HG02981 (cell line): Measurements from ENCODE around the gene NFKBIE.

Source experiments
- ATAC-seq: cut with Tn5 transposase; IDR thresholded peaks from one replicate; pipeline ENCODE4 v1.9.1; 2021; ENCODE audit warnings: mild to moderate bottlenecking, moderate library complexity; ENCODE audit not compliant: unreplicated experiment

Gene NFKBIE

GRCh38 chr6:44229376-44230033 lies 35.8 kb downstream of the NFKBIE start:
- no peak for ATAC-seq

GRCh38 chr6:44228836-44229235 lies 36.5 kb downstream of the NFKBIE start:
- ATAC-seq, result no peak

DNA sequence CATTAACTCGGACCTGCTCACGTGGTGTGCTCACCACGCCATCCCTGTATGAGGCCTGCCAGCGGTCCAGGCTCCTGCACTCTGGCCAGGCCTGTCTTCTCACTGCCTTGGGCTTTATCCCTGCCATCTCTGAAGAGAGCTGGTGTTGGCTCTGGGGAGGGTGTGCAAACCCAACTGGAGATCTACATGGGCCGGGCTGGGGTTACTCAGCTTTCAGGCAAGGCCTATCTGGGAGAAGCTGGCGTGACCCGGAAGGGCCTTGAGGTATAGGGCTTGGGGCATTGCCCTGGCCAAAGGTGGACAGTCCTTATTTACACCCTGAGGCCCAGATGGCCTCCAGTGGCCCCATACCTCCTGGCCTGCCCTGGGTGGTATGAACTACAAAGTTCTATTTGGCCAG lies 36.9 kb downstream of the NFKBIE start:
- ATAC-seq, result no peak

DNA sequence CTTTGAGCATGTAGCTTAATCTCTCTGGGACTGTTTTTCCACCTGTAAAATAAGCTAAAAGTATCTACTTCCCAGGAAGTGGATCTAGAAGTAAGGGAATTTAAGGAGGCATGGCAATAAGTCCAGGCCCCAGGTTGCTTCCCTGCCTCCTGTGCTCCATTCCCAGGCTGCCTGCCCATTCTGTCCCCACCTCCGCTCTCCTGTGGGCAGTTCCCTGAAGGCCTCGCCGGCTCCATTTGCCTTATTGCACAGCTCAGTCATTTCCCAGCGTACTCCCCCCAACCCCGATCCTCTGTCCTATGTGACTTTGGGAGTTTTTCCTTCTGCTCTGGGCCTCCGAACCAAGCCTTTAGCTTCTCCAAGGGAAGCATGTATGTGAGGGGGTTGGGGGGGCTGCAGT lies 37.3 kb downstream of the NFKBIE start:
- no peak for ATAC-seq

DNA sequence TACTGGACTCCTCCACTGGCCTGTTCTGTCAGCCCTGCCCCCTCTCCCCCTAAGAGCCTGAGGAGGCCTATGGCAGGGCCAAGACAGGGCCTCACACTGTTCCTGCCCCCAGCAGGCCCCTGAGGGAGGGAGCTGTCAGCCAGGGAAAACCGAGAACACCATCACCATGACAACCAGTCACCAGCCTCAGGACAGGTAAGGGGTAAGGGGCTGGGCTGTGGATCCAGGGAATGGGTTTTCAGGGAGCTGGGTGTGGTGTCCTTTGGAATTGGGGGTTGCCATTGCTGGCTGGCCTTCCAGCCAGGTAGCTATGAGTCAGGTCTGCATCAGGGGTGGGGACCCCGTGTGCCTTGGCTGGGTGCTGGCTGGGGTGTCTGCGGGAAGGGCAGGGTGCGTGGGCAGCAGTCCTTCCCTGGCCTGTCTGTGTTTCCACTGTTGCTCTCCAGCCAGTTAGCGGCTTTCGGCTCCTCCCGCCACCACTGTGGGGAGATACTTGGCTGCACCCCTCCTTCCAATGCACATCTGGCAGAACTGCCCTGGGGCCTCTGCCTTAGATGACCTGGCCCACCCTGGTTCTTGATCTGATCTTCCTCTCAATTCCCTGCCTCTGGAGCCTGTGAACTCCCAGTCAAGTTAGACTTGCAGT lies 38.1 kb downstream of the NFKBIE start:
- ATAC-seq, result no peak

DNA sequence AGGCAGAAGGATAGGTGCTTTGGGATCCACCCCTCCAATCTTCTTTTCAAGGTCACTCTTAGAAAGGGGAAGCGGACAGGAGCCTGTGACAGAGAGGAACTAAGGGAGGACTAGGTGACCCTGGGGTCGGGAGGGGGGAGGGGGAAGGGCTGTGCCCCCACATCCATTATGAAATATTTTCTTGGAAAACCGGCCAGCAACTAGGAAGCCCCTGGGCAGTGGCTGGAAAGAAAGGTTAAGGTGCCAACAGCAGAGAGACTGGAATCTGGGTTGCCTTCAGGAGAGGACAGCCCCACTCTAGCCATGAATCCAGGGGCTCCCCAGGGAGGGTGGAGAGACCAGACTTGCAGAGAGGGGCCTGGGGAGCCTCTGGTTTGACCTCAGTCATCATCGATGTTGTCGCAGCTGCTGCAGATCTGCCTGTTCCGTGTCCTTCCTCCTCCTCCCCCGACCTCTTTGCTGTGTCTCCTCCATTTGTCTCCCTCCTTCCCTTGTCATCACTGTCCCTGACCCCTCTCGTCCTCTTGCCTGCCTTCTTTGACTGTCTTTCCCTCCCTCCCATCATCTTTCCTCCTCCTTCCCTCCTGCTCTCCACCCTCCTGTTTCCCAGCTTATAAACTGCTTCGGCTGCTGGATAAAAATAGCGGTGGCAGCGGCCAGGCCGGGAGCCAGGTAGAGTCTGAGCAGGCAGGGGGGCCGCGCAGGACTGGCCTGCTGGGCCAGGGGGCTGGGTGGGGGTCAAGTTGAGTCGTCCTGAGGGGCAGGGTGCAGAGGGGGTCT lies 38.8 kb downstream of the NFKBIE start:
- no peak for ATAC-seq

DNA sequence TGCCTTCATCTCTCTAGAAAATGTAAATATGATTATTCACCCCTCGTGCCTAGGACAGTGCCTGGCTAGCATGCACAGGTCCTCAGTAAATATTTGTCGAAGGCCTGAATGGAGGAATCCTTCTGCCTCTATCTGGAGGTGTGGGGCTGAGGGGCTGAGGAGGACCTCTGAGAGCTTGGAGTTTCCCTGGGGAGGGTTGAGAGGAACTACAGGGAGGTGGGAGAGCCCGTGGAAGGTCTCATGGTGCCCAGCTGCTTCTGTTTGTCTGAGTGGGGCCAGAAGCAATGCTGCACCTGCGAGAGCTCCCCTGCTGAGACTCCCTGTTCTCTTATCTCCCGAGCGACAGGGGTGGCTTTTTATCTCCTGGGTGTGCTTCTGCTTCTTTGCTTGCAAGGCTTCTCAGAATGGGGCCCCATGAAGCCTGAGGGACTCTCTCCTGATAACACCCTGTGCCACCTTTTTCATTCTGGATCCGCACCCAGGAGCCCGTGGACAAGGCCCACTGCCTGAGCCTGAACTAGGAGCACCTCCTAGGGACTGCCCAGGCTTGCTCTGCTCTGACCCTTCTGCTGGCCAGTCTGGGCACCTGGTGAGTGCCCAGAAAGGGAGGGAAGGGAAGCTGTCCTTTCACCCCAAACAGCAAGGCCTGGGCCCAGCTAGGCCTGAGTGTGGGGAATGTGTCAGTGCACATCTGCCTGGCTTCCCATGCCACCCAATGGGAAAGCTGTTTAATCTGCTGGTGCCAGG lies 39.6 kb downstream of the NFKBIE start:
- no peak for ATAC-seq

- no peak for ATAC-seq
These were observed 40.4 kb downstream of the NFKBIE start for GRCh38 chr6:44224965-44225305.

DNA sequence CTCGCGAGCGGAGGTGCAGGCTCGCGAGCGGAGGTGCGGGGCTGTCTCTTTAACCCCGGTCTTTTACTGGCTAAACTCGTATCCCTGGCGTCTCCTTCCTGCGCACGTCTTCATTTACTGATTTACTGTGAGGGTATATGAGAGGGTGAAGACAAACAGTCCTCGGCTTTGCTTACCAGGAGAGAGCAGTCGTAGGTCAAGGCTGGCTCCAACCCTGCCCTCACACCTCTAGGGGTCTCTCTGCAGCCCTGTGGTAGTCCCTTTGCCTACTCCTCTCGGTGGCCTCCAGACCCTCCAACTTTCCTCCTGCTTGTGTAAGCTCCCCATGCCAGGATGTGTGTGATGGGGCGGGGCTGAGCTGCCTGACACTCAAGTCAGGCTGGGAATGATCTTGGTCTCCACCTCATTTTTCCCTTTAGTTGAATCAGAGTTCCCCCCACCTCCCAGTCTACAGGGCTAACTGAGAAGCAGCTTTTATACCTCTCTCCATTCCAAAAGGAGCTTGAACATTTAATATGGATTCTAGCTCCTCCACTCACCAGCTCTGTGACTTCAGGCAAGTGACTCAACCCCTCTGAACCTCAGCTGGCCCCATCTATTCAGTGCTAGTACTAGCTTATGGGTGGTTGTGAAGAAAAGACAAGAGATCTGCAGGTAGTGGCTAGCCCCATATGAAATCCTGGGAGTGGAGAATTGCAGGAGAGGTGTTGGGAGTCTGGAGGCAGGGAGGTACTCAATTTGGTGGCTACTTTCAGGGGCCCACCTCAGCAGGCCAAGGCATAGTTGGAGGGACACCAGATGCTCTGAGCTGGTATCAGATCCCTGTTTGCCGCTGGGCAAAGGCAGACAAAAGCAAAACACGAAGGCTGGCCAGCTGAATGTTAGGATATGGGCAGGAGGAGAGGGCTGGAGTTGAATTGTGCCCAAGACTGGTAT lies 41.1 kb downstream of the NFKBIE start:
- peak; percentile 10 for ATAC-seq

GRCh38 chr6:44223319-44224028 lies 41.9 kb downstream of the NFKBIE start, which contains the start of gene SLC29A1:
Gene SLC29A1 (plus strand): TSS chr6:44223595. CDS start chr6:44227314, 3,719 bp downstream.
- ATAC-seq, result peak; percentile 46

DNA sequence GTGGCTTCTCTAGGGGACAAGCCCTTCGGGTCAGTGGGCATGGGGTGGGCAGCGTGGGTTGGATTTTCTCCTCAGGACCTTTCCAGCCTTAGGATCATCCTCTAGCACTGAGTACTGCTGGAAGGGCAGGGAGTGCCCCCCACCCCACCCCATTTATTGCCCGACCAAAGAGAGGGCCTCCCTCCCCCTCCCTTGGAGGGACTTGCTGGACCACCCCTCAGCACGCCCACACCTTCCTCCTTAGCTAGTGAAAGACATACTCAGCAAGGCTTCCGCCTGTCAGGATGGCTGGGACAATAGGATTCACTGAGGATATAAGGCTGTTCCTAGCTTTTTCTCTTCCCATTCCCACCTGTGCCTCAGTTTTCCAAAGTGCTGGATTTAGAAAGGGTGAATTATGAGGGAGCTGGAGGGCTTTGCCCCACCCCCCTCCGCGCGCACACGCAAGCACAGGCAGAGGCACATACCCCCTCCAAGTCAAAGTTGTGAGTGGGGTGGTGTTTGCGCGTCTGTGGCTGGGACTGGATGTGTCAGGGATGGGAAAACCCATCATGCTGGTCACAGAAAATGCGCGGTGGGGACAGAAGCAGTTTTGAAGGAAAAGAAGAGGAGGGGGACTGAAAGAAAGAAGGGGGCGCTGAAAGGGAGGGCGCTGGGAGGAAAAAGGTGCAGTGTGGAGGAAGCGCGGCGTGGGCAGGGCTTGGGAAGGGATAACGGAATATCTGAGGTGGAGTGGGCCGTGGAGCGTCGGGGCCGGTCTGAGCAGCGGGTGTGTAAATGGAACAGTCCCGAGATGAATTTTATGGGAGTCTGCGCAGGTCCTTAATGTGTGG lies 42.6 kb downstream of the NFKBIE start:
- ATAC-seq, result peak; percentile 1

DNA sequence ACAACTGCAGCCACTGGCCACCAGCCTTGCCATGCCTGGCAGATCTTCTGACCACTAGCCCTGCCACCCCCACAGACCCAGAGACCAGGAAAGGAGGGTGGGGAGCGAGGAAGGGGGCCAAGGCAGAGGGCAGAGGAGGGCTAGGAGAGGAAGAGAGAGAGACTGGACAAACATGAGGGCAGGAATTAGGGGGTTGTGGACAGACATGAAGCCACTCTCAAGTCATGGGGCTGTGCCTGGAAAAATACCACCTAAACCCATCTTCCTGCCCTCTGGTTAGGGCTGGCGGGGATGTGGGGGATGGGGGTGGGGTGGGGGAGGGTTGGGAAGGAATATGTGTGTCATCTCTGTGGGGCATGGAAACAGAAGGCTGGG lies 43.4 kb downstream of the NFKBIE start:
- ATAC-seq, result no peak

DNA sequence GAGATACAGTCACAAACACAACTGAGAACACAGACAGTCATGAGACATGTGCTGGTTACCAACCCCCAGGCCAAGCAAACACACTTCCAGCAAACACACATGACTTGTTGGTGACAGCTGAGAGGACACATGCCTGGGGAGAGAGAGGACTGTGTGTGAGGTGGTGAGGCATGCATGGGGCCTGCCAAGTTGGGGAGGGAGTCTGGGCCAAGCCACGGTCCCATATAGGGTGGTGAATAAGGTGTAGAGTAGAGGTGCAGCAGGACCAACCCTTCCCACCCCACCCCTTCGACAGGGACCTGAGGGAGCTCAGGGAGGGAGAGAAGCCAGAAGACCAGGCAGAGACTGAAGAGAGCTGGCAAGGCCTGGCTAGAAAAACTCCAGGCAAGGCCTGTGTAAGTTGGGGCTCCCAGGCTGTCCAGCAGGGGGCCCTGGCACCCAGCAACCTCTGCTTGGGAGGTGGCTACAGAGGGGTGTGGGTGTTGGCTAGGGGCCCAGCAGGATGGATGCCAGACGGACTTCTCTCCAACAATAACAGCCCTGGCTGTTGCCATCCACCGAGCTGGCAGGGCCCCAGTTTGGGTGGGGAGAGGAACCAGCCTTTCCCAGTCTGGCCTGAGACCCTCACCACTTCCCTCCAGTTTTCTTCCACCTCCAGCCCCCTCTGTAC lies 43.9 kb downstream of the NFKBIE start:
- ATAC-seq, result peak; percentile 42

- ATAC-seq, result no peak
These were observed 44.4 kb downstream of the NFKBIE start for GRCh38 chr6:44220913-44221290.

DNA sequence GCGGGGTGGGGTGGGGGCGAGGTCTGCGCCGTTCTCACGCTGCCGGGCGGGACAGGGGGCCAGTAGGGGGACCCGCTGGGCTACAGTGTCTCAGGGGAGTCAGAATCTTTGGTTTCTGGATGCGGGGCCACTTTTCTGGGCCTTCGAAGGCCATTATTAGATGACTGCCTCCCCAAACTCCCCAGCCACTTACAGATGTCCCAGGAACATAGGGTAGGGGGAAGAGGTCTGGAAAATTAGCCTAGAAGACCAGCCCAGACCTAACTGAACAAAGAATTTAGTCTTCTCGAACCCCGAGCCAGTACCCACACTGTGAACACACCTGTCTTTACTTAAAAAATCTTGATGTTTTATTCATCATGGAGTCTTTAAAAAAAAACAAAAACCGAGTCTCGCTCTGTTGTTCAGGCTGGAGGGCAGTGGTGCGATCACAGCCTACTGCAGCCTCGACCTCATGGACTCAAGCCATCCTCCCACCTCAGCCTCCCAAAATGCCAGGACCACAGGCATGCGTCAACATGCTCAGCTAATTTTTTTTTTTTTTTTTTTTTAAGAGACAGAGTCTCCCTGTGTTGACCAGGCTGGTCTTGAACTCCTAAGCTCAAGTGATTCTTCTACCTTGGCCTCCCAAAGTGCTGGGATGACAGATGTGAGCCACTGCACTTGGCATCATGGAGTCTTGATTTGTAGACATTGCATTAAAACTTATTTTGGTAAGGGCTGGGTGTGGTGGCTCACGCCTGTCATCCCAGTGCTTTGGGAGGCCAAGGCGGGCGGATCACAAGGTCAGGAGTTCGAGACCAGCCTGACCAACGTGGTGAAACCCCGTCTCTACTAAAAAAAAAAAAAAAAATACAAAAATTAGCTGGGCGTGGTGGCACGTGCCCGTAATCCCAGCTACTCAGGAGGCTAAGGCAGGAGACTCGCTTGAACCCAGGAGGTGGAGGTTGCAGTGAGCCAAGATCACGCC lies 45.3 kb downstream of the NFKBIE start:
- ATAC-seq, result no peak

DNA sequence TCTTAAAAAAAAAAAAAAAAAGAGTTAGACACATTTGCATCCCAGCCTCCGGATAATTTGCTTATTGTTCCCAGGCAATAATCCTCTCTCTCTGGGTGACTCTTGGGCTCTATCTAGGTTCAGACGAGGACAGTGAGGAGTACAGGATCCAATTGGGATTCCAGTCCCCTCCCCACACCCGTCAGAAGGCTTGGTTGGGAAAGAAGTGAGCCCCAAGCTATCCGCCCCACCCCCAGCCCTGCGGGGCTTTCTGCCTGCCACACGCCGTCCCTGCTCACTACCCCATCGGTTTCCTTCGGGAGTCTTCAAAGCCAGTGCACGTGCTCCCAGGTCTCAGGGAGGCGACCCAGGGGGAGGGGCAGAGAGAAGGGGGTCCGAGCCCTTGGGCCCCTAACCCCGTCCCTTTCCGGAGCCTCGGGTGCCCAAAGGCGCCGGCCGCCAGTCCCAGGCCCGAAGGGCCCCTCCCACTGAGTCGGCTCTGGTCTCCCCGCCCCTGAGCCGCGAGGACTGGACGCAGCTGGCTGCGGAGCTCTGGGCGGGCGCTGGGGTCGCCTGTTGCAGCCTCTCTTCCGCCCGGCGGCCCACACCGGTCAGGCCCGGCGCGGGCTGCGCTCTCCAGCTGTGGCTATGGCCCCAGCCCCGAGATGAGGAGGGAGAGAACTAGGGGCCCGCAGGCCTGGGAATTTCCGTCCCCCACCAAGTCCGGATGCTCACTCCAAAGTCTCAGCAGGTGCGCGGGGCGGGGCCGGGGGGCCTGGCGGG lies 46.1 kb downstream of the NFKBIE start:
- ATAC-seq, result peak; percentile 45
